ENCODE data around the gene BARHL1.
A peak's percentile ranks its signal among the peaks of the same experiment; 100 is the strongest.

Gene BARHL1

GRCh38 chr9:132551556-132551955, 30.9 kb upstream of the BARHL1 start:
- Histone ChIP-seq H3K79me1 (replicated peaks; ENCODE audit: low read length, poor library complexity, severe bottlenecking) (no peaks in the 10 kb centered on the region), H3K4me1 (ENCODE audit: control insufficient read depth, insufficient read depth, low read depth, low read length) (peaks cover 13% of the 10 kb centered on the region), H3K27ac (ENCODE audit: low read length, poor library complexity, severe bottlenecking) (no peak overlapping the region), H3K9me3 (ENCODE audit: control insufficient read depth, low read length) (peaks cover 4% of the 10 kb centered on the region), H3K9ac (ENCODE audit: low read length) (no peak overlapping the region), H2AK5ac (ENCODE audit: low read length, severe bottlenecking) (no peak overlapping the region), H3K18ac (ENCODE audit: low read depth in 1 of 2, low read length in 2 of 2) (peak overlapping the region in 1 of 2 experiments; percentile 35), H3K4me2 (ENCODE audit: low read length, poor library complexity, severe bottlenecking) (no peak overlapping the region), H2BK12ac (ENCODE audit: low read length in 2 of 2) (no peak overlapping the region), H2BK120ac (ENCODE audit: low read depth, low read length) (no peak overlapping the region), H3K36me3 (ENCODE audit: control insufficient read depth in 1 of 2, insufficient read depth in 2 of 2, low read depth in 1 of 2, low read length in 2 of 2) (no peaks in the 10 kb centered on the region), H3K4ac (ENCODE audit: low read depth in 1 of 2, low read length in 2 of 2) (no peak overlapping the region), H2BK15ac (ENCODE audit: low read depth, poor library complexity, severe bottlenecking) (no peak overlapping the region), H3K23ac (ENCODE audit: low read length in 2 of 2) (no peak overlapping the region), H2AFZ (ENCODE audit: low read depth, low read length) (no peak overlapping the region), H4K8ac (ENCODE audit: low read length) (no peak overlapping the region), H3K14ac (ENCODE audit: low read length in 2 of 2) (peak overlapping the region in 1 of 2 experiments; percentile 85), H4K91ac (ENCODE audit: low read length) (no peak overlapping the region), H3K4me3 (ENCODE audit: insufficient read depth in 1 of 2, low read depth in 1 of 2, low read length in 2 of 2) (no peak overlapping the region), H2BK5ac (ENCODE audit: low read depth, low read length, poor library complexity, severe bottlenecking) (no peak overlapping the region), H3K27me3 (ENCODE audit: control insufficient read depth in 1 of 2, insufficient read depth in 1 of 2, low read length in 2 of 2) (peaks cover 10 to 78% of the 10 kb centered on the region in 2 experiments)
- DNase-seq, result no peak
- WGBS, result 55% methylated on average over 13 of the region's 13 CpGs

- Histone ChIP-seq H2AK5ac (ENCODE audit: low read length, severe bottlenecking) (no peak overlapping the region), H3K27ac (ENCODE audit: low read length, poor library complexity, severe bottlenecking) (no peak overlapping the region), H2BK12ac (ENCODE audit: low read length in 2 of 2) (no peak overlapping the region), H2BK120ac (ENCODE audit: low read depth, low read length) (no peak overlapping the region), H2BK5ac (ENCODE audit: low read depth, low read length, poor library complexity, severe bottlenecking) (no peak overlapping the region), H4K8ac (ENCODE audit: low read length) (no peak overlapping the region), H3K4me1 (ENCODE audit: control insufficient read depth, insufficient read depth, low read depth, low read length) (peaks cover 8% of the 10 kb centered on the region), H3K4me2 (ENCODE audit: low read length, poor library complexity, severe bottlenecking) (no peak overlapping the region), H3K36me3 (ENCODE audit: control insufficient read depth in 1 of 2, insufficient read depth in 2 of 2, low read depth in 1 of 2, low read length in 2 of 2) (no peaks in the 10 kb centered on the region), H2BK15ac (ENCODE audit: low read depth, poor library complexity, severe bottlenecking) (no peak overlapping the region), H3K79me1 (replicated peaks; ENCODE audit: low read length, poor library complexity, severe bottlenecking) (no peaks in the 10 kb centered on the region), H3K4me3 (ENCODE audit: insufficient read depth in 1 of 2, low read depth in 1 of 2, low read length in 2 of 2) (no peak overlapping the region), H3K27me3 (ENCODE audit: control insufficient read depth in 1 of 2, insufficient read depth in 1 of 2, low read length in 2 of 2) (peaks cover 10 to 78% of the 10 kb centered on the region in 2 experiments), H2AFZ (ENCODE audit: low read depth, low read length) (no peak overlapping the region), H3K23ac (ENCODE audit: low read length in 2 of 2) (no peak overlapping the region), H3K9ac (ENCODE audit: low read length) (no peak overlapping the region), H3K9me3 (ENCODE audit: control insufficient read depth, low read length) (peaks cover 4% of the 10 kb centered on the region), H3K4ac (ENCODE audit: low read depth in 1 of 2, low read length in 2 of 2) (no peak overlapping the region), H4K91ac (ENCODE audit: low read length) (no peak overlapping the region), H3K18ac (ENCODE audit: low read depth in 1 of 2, low read length in 2 of 2) (no peak overlapping the region), H3K14ac (ENCODE audit: low read length in 2 of 2) (no peak overlapping the region)
- DNase-seq, result no peak
- WGBS, result 85% methylated on average over 12 of the region's 12 CpGs
Observed at GRCh38 chr9:132552041-132552440, 30.4 kb upstream of the BARHL1 start.

GRCh38 chr9:132554755-132555154, 27.7 kb upstream of the BARHL1 start:
- 83% methylated on average over 2 of the region's 2 CpGs for WGBS
- Histone ChIP-seq H3K79me1 (replicated peaks; ENCODE audit: low read length, poor library complexity, severe bottlenecking) (no peaks in the 10 kb centered on the region), H3K23ac (ENCODE audit: low read length in 2 of 2) (no peak overlapping the region), H3K27me3 (ENCODE audit: control insufficient read depth in 1 of 2, insufficient read depth in 1 of 2, low read length in 2 of 2) (peaks cover 18 to 75% of the 10 kb centered on the region in 2 experiments), H4K91ac (ENCODE audit: low read length) (no peak overlapping the region), H2BK12ac (ENCODE audit: low read length in 2 of 2) (no peak overlapping the region), H2BK15ac (ENCODE audit: low read depth, poor library complexity, severe bottlenecking) (no peak overlapping the region), H2BK120ac (ENCODE audit: low read depth, low read length) (no peak overlapping the region), H3K4me3 (ENCODE audit: insufficient read depth in 1 of 2, low read depth in 1 of 2, low read length in 2 of 2) (no peak overlapping the region), H3K18ac (ENCODE audit: low read depth in 1 of 2, low read length in 2 of 2) (no peak overlapping the region), H3K36me3 (ENCODE audit: control insufficient read depth in 1 of 2, insufficient read depth in 2 of 2, low read depth in 1 of 2, low read length in 2 of 2) (no peaks in the 10 kb centered on the region), H3K4me1 (ENCODE audit: control insufficient read depth, insufficient read depth, low read depth, low read length) (peaks cover 3% of the 10 kb centered on the region), H2AK5ac (ENCODE audit: low read length, severe bottlenecking) (no peak overlapping the region), H4K8ac (ENCODE audit: low read length) (no peak overlapping the region), H3K4me2 (ENCODE audit: low read length, poor library complexity, severe bottlenecking) (no peak overlapping the region), H3K9ac (ENCODE audit: low read length) (no peak overlapping the region), H3K27ac (ENCODE audit: low read length, poor library complexity, severe bottlenecking) (no peak overlapping the region), H3K9me3 (ENCODE audit: control insufficient read depth, low read length) (peaks cover 4% of the 10 kb centered on the region), H3K14ac (ENCODE audit: low read length in 2 of 2) (no peak overlapping the region), H2BK5ac (ENCODE audit: low read depth, low read length, poor library complexity, severe bottlenecking) (no peak overlapping the region), H3K4ac (ENCODE audit: low read depth in 1 of 2, low read length in 2 of 2) (no peak overlapping the region), H2AFZ (ENCODE audit: low read depth, low read length) (no peak overlapping the region)
- DNase-seq, result no peak

GRCh38 chr9:132555528-132555927, 26.9 kb upstream of the BARHL1 start:
- Histone ChIP-seq H3K4me1 (ENCODE audit: control insufficient read depth, insufficient read depth, low read depth, low read length) (peaks cover 3% of the 10 kb centered on the region), H3K79me1 (replicated peaks; ENCODE audit: low read length, poor library complexity, severe bottlenecking) (no peaks in the 10 kb centered on the region), H3K9ac (ENCODE audit: low read length) (no peak overlapping the region), H3K36me3 (ENCODE audit: control insufficient read depth in 1 of 2, insufficient read depth in 2 of 2, low read depth in 1 of 2, low read length in 2 of 2) (no peaks in the 10 kb centered on the region), H3K9me3 (ENCODE audit: control insufficient read depth, low read length) (peaks cover 4% of the 10 kb centered on the region), H2AFZ (ENCODE audit: low read depth, low read length) (no peak overlapping the region), H2BK15ac (ENCODE audit: low read depth, poor library complexity, severe bottlenecking) (no peak overlapping the region), H2BK5ac (ENCODE audit: low read depth, low read length, poor library complexity, severe bottlenecking) (no peak overlapping the region), H3K18ac (ENCODE audit: low read depth in 1 of 2, low read length in 2 of 2) (no peak overlapping the region), H2AK5ac (ENCODE audit: low read length, severe bottlenecking) (no peak overlapping the region), H2BK12ac (ENCODE audit: low read length in 2 of 2) (no peak overlapping the region), H3K4me2 (ENCODE audit: low read length, poor library complexity, severe bottlenecking) (no peak overlapping the region), H3K4me3 (ENCODE audit: insufficient read depth in 1 of 2, low read depth in 1 of 2, low read length in 2 of 2) (no peak overlapping the region), H3K27ac (ENCODE audit: low read length, poor library complexity, severe bottlenecking) (no peak overlapping the region), H3K27me3 (ENCODE audit: control insufficient read depth in 1 of 2, insufficient read depth in 1 of 2, low read length in 2 of 2) (peaks cover 26 to 76% of the 10 kb centered on the region in 2 experiments), H3K23ac (ENCODE audit: low read length in 2 of 2) (no peak overlapping the region), H4K8ac (ENCODE audit: low read length) (no peak overlapping the region), H3K14ac (ENCODE audit: low read length in 2 of 2) (no peak overlapping the region), H3K4ac (ENCODE audit: low read depth in 1 of 2, low read length in 2 of 2) (no peak overlapping the region), H2BK120ac (ENCODE audit: low read depth, low read length) (no peak overlapping the region), H4K91ac (ENCODE audit: low read length) (no peak overlapping the region)
- DNase-seq, result no peak
- 84% methylated on average over 5 of the region's 8 CpGs for WGBS

Data from mesenchymal stem cell (in vitro differentiated cells and primary cell).